GM21529 (cell line): ENCODE measurements around the gene TSC2.

Source experiments
- ATAC-seq: cut with Tn5 transposase; IDR thresholded peaks from one replicate; pipeline ENCODE4 v1.9.1; 2021; ENCODE audit not compliant: unreplicated experiment

Gene TSC2

GRCh38 chr16:2042986-2043666 is 4.7 kb upstream of the TSC2 start:
- no peak for ATAC-seq

- no peak for ATAC-seq
Observed at GRCh38 chr16:2043667-2044451, 3.9 kb upstream of the TSC2 start.

GRCh38 chr16:2044541-2044940 is 3.2 kb upstream of the TSC2 start:
- ATAC-seq, result no peak

- no peak for ATAC-seq
Observed at GRCh38 chr16:2045965-2046892, 1.6 kb upstream of the TSC2 start.

GRCh38 chr16:2046893-2047329 is 874 bp upstream of the TSC2 start:
- no peak for ATAC-seq

- ATAC-seq, result no peak
Observed at GRCh38 chr16:2048116-2048543, 345 bp downstream of the TSC2 start.

- no peak for ATAC-seq
Observed at GRCh38 chr16:2053211-2053610, 5.4 kb downstream of the TSC2 start.

GRCh38 chr16:2053897-2054296 is 6.1 kb downstream of the TSC2 start:
- no peak for ATAC-seq

GRCh38 chr16:2054543-2055245 is 6.9 kb downstream of the TSC2 start:
- no peak for ATAC-seq

GRCh38 chr16:2056077-2056476 is 8.3 kb downstream of the TSC2 start:
- no peak for ATAC-seq

- ATAC-seq, result no peak
Observed at GRCh38 chr16:2056681-2057407, 9.1 kb downstream of the TSC2 start.

GRCh38 chr16:2057438-2057837 is 9.7 kb downstream of the TSC2 start:
- no peak for ATAC-seq

GRCh38 chr16:2058420-2058819 is 10.6 kb downstream of the TSC2 start:
- no peak for ATAC-seq

GRCh38 chr16:2058872-2059271 is 11.1 kb downstream of the TSC2 start:
- ATAC-seq, result no peak

GRCh38 chr16:2060346-2060745 is 12.6 kb downstream of the TSC2 start:
- no peak for ATAC-seq

- no peak for ATAC-seq
Observed at GRCh38 chr16:2061023-2061422, 13.2 kb downstream of the TSC2 start.

GRCh38 chr16:2061526-2061925 is 13.7 kb downstream of the TSC2 start:
- no peak for ATAC-seq

- no peak for ATAC-seq
Observed at GRCh38 chr16:2062801-2063200, 15.0 kb downstream of the TSC2 start.

- no peak for ATAC-seq
Observed at GRCh38 chr16:2063861-2064260, 16.1 kb downstream of the TSC2 start.

- ATAC-seq, result no peak
Observed at GRCh38 chr16:2064368-2064945, 16.7 kb downstream of the TSC2 start.
